Mononuclear cell (primary cell): ENCODE results near the gene CSF1. TPM values are rescaled to one million over a fixed set of nuclear protein-coding genes. Genes with fewer than 3 reads are reported as not detected.
"Not testable (repeated sequence)": the region's sequence is repeated elsewhere in the genome, so short reads cannot be mapped to it uniquely, and the experiment has no call there.

Experiments used
- H3K27me3 ChIP-seq: 2 replicates; pipeline ENCODE4 v1.6.0; 2011; ENCODE audit warnings: low read length, control low read depth; ENCODE audit not compliant: insufficient read depth
- H3K4me1 ChIP-seq: 2 replicates; pipeline ENCODE4 v1.5.1; 2011; ENCODE audit warnings: mild to moderate bottlenecking, low read length, control low read depth; ENCODE audit not compliant: insufficient read depth
- H3K4me3 ChIP-seq: 2 replicates; pipeline ENCODE4 v1.5.1; 2011; ENCODE audit warnings: mild to moderate bottlenecking, low read length, moderate library complexity
- H3K9me3 ChIP-seq: 2 replicates; pipeline ENCODE4 v1.5.1; 2011; ENCODE audit warnings: low read depth, mild to moderate bottlenecking, control low read depth, low read length
- total RNA-seq: library from RNA; depleted of rRNA; stranded (reverse); fragments of >200 nt; gene quantifications from one replicate; pipeline ENCODE4 v1.2.3, GENCODE V29; 2012

Gene CSF1
- total RNA-seq, 1 donor: 10.2 TPM

GRCh38 chr1:109950038-109950437 lies 39.4 kb downstream of the CSF1 start:
- no peak overlapping the region for H3K4me3 ChIP-seq
- H3K27me3 ChIP-seq: no peaks in the 10 kb centered on the region
- H3K9me3 ChIP-seq: no peaks in the 10 kb centered on the region
- no peaks in the 10 kb centered on the region for H3K4me1 ChIP-seq

DNA sequence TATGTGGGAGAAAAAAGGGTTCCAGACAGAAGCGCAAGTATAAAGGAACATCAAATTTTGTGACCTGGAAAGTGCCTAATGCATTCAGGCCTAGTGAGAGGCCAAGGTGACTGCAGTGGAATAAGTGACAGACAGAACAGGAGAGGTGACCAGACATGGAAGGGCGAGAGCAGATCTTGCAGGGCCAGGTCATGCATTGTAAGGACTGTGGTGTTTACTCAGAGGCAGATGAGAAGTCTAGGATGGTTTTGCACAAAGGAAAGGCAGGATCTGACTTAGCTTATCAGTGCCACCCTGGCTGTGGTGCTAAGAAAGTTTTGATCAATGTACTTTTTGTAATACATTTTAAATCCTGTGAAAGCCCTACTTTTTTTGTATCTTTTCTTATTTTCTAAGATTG lies 39.9 kb downstream of the CSF1 start:
- Histone ChIP-seq H3K4me1 (no peaks in the 10 kb centered on the region), H3K27me3 (no peaks in the 10 kb centered on the region), H3K4me3 (no peak overlapping the region), H3K9me3 (no peaks in the 10 kb centered on the region)

GRCh38 chr1:109951501-109951900 lies 40.9 kb downstream of the CSF1 start:
- H3K27me3 ChIP-seq, H3K9me3 ChIP-seq, H3K4me1 ChIP-seq, H3K4me3 ChIP-seq: not testable (repeated sequence)

- no peaks in the 10 kb centered on the region for H3K9me3 ChIP-seq
- no peak overlapping the region for H3K4me3 ChIP-seq
- no peaks in the 10 kb centered on the region for H3K27me3 ChIP-seq
- H3K4me1 ChIP-seq: no peaks in the 10 kb centered on the region
Measured at GRCh38 chr1:109954041-109954512, 43.4 kb downstream of the CSF1 start.

DNA sequence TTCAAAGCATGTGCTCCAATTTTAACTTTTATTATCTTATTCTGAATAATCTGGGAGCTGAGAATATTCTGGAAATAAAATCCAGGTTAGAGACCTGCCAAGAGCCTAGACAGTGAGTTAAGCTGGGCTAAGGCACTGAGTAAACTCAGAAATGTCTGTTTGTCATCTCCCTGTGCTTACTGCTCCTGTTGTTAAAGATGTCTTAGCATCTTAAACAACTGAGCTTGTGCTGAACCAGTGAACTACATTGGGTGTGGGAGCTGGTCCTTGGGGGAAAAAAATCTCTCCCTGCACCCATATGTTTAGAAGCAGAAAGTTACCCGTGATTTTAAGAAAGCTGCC lies 49.0 kb downstream of the CSF1 start:
- H3K9me3 ChIP-seq: no peaks in the 10 kb centered on the region

GRCh38 chr1:109959974-109960744 lies 49.5 kb downstream of the CSF1 start:
- no peak overlapping the region for H3K4me3 ChIP-seq
- H3K27me3 ChIP-seq: peaks cover 4% of the 10 kb centered on the region
- H3K9me3 ChIP-seq: no peaks in the 10 kb centered on the region
- H3K4me1 ChIP-seq: no peaks in the 10 kb centered on the region

More for the DNA sequence above, 49.0 kb downstream of the CSF1 start:
- Histone ChIP-seq H3K4me1 (no peaks in the 10 kb centered on the region), H3K4me3 (no peak overlapping the region), H3K27me3 (peaks cover 4% of the 10 kb centered on the region)

DNA sequence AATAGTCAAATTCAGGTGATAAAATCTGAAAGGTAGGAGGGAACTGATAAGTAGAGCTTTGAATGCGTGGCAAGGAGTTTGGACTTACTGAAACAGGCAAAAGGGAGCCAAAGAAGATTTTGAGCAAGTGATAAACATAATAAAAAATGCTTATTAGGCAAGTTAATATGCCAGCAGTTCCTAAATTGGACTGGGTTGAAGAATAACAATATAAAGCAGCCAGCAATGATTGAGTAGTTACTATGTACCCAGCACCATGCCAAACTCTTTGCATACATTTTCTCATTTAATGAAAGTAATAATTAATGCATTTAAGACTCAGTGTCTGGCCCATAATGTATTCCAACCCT lies 50.1 kb downstream of the CSF1 start:
- Histone ChIP-seq H3K4me3 (no peak overlapping the region), H3K27me3 (peaks cover 4% of the 10 kb centered on the region), H3K9me3 (no peaks in the 10 kb centered on the region), H3K4me1 (no peaks in the 10 kb centered on the region)

GRCh38 chr1:109963864-109964263 lies 53.2 kb downstream of the CSF1 start:
- Histone ChIP-seq H3K27me3 (peaks cover 4% of the 10 kb centered on the region), H3K4me1 (no peaks in the 10 kb centered on the region), H3K4me3 (no peak overlapping the region), H3K9me3 (no peaks in the 10 kb centered on the region)

DNA sequence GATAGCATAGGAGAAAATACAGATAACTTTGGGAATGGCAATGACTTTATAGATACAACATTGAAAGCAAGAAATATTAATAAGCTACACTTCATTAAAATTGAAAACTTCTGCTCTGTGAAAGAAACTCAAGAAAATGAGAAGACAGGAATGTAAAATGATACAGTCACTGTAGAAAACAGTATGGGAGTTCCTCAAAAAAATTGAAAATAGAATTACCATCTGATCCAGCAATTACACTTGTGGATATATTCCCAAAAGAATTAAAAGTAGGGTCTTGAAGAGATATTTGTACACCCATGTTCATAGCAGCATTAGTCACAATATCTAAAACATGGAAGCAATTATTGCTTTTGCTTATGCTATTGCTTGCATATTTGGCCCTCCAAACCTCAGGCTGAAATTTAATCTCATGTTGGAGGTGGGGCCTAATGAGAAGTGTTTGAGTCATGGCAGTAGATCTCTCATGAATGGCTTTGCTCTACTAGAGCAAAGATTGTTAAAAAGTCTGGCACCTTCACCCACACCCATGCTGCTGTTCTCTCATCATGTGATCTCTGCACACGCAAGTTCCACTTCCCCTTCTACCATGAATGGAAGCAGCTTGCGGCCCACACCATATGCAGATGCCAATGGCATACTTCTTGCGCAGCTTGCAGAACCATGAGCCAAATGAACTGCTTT lies 58.6 kb downstream of the CSF1 start:
- Histone ChIP-seq H3K4me3 (no peak overlapping the region), H3K27me3 (no peaks in the 10 kb centered on the region), H3K9me3 (no peaks in the 10 kb centered on the region), H3K4me1 (no peaks in the 10 kb centered on the region)

GRCh38 chr1:109969907-109970306 lies 59.3 kb downstream of the CSF1 start:
- Histone ChIP-seq H3K4me3 (no peak overlapping the region), H3K9me3 (no peaks in the 10 kb centered on the region), H3K4me1 (no peaks in the 10 kb centered on the region), H3K27me3 (no peaks in the 10 kb centered on the region)

- Histone ChIP-seq H3K4me1 (no peaks in the 10 kb centered on the region), H3K27me3 (no peaks in the 10 kb centered on the region), H3K9me3 (no peaks in the 10 kb centered on the region), H3K4me3 (no peak overlapping the region)
Measured at GRCh38 chr1:109971559-109971958, 60.9 kb downstream of the CSF1 start.

GRCh38 chr1:109974191-109974590 lies 63.5 kb downstream of the CSF1 start:
- no peaks in the 10 kb centered on the region for H3K4me1 ChIP-seq
- H3K4me3 ChIP-seq: no peak overlapping the region
- no peaks in the 10 kb centered on the region for H3K9me3 ChIP-seq
- no peaks in the 10 kb centered on the region for H3K27me3 ChIP-seq

- no peaks in the 10 kb centered on the region for H3K4me1 ChIP-seq
- no peak overlapping the region for H3K4me3 ChIP-seq
- no peaks in the 10 kb centered on the region for H3K9me3 ChIP-seq
- H3K27me3 ChIP-seq: no peaks in the 10 kb centered on the region
Measured at GRCh38 chr1:109975718-109976117, 65.1 kb downstream of the CSF1 start.

- Histone ChIP-seq H3K4me3 (no peak overlapping the region), H3K9me3 (no peaks in the 10 kb centered on the region), H3K27me3 (no peaks in the 10 kb centered on the region), H3K4me1 (no peaks in the 10 kb centered on the region)
Measured at GRCh38 chr1:109976762-109977161, 66.1 kb downstream of the CSF1 start.

GRCh38 chr1:109977225-109977624 lies 66.6 kb downstream of the CSF1 start:
- no peaks in the 10 kb centered on the region for H3K9me3 ChIP-seq
- H3K27me3 ChIP-seq: no peaks in the 10 kb centered on the region
- H3K4me1 ChIP-seq: no peaks in the 10 kb centered on the region
- no peak overlapping the region for H3K4me3 ChIP-seq
